K562 (cell line): ENCODE measurements around the gene HSF5. TPM values are rescaled to one million over a fixed set of nuclear protein-coding genes. Genes with fewer than 3 reads are reported as not detected.
A peak's percentile ranks its signal among the peaks of the same experiment; 100 is the strongest.

ENCODE experiments used
- ATAC-seq: fragments of 200-7000 bp; cut with Tn5 transposase; 3 replicates; pipeline ENCODE4 v1.9.1; 2020; ENCODE audit warnings: moderate library complexity
- BruUV-seq: library from RNA; stranded (reverse); fragments of 400-500 nt; replicated peaks from 2 replicates; lab custom pipeline; 2021; lab: Mats Ljungman, UMichigan
- CTCF ChIA-PET: fragments of 300-600 bp; formaldehyde crosslinking; extraction: SDS; loops from one replicate; lab custom pipeline; 2021; ENCODE audit warnings: low intra/inter-chr PET ratio; lab: Yijun Ruan, JAX
- POLR2A ChIA-PET: fragments of 300-600, 350-650 bp; sonication (Branson Sonifier 250); formaldehyde crosslinking; extraction: SDS; loops from one replicate; lab custom pipeline; 2021; ENCODE audit warnings: antibody characterized with exemption, inconsistent platforms; lab: Yijun Ruan, JAX
- DNase-seq, 4 experiments: peaks; one replicate each; pipeline versions ENCODE4 v3.0.0 to v3.0.0-alpha.2; 2011 to 2018; ENCODE audit warnings: low spot score in 3 of 4, mixed read lengths in 3 of 4; ENCODE audit errors: extremely low read depth in 1 of 4
- FAIRE-seq: peaks from 2 replicates; lab custom pipeline; 2011; peaks lifted over from hg19 to GRCh38; lab: Jason Lieb, UNC
- H2AFZ ChIP-seq: 2 replicates; pipeline ENCODE4 v1.6.0; 2011; ENCODE audit warnings: low read depth, low read length, control low read depth, inconsistent platforms
- H3K27ac ChIP-seq: fragments of 200-600 bp; 3 replicates; pipeline ENCODE4 v1.8.0; 2011; ENCODE audit warnings: low read depth, mild to moderate bottlenecking, control low read depth, inconsistent platforms, low read length, moderate library complexity, mixed read lengths; ENCODE audit errors: extremely low read depth
- H3K27me3 ChIP-seq, 2 experiments: fragments of 300-600 bp in 1 of 2; 2 replicates in 1 of 2; 3 replicates in 1 of 2; pipeline versions ENCODE4 v1.6.0 to v1.8.0; 2011; ENCODE audit warnings: inconsistent platforms in 2 of 2, low read length in 2 of 2, mild to moderate bottlenecking in 1 of 2, mixed read lengths in 1 of 2, moderate library complexity in 1 of 2; ENCODE audit not compliant: control insufficient read depth in 2 of 2, insufficient read depth in 2 of 2
- H3K36me3 ChIP-seq: fragments of 300-600 bp; 3 replicates; pipeline ENCODE4 v1.8.0; 2011; ENCODE audit warnings: mild to moderate bottlenecking, low read length, inconsistent platforms; ENCODE audit not compliant: control insufficient read depth, insufficient read depth
- H3K4me1 ChIP-seq, 2 experiments: fragments of 200-600 bp in 1 of 2; replicated peaks in 1 of 2; 2 replicates in 1 of 2; 3 replicates in 1 of 2; pipeline versions ENCODE4 v1.5.1 to v1.8.0; 2011; ENCODE audit warnings: inconsistent platforms in 2 of 2, low read length in 2 of 2, mild to moderate bottlenecking in 1 of 2, mixed read lengths in 1 of 2, moderate library complexity in 1 of 2; ENCODE audit not compliant: control insufficient read depth in 2 of 2, insufficient read depth in 2 of 2
- H3K4me2 ChIP-seq: 2 replicates; pipeline ENCODE4 v1.6.1; 2011; ENCODE audit warnings: low read length, control low read depth, inconsistent platforms, mixed read lengths; ENCODE audit not compliant: insufficient read depth
- H3K4me3 ChIP-seq: fragments of 200-600 bp; sonication (generic), shearing (Covaris generic); 2 replicates; pipeline ENCODE4 v1.5.1; 2016; ENCODE audit warnings: control low read depth, inconsistent platforms
- H3K79me2 ChIP-seq: fragments of 200-600 bp; 3 replicates; pipeline ENCODE4 v1.8.0; 2011; ENCODE audit warnings: low read length, inconsistent platforms; ENCODE audit not compliant: control insufficient read depth, insufficient read depth
- H3K9ac ChIP-seq, 2 experiments: 2 replicates each; pipeline versions ENCODE4 v1.6.0 to v1.6.1; 2011; ENCODE audit warnings: low read depth in 2 of 2, low read length in 2 of 2, control low read depth in 1 of 2, inconsistent platforms in 1 of 2, mild to moderate bottlenecking in 1 of 2, mixed read lengths in 1 of 2; ENCODE audit not compliant: insufficient read depth in 1 of 2
- H3K9me1 ChIP-seq: one replicate; pipeline ENCODE4 v1.6.0; 2011; ENCODE audit warnings: inconsistent platforms, mild to moderate bottlenecking, low read length, moderate library complexity; ENCODE audit not compliant: control insufficient read depth, insufficient read depth
- H3K9me3 ChIP-seq: replicated peaks from 2 replicates; pipeline ENCODE4 v1.5.1; 2011; ENCODE audit warnings: low read depth, low read length, inconsistent platforms; ENCODE audit not compliant: control insufficient read depth, insufficient read depth
- H4K20me1 ChIP-seq: replicated peaks from 2 replicates; pipeline ENCODE4 v1.6.1; 2011; ENCODE audit warnings: low read length, inconsistent platforms, mixed read lengths; ENCODE audit not compliant: control insufficient read depth, insufficient read depth
- ARID1B ChIP-seq: fragments of 450-650 bp; IDR thresholded peaks from 2 replicates; pipeline ENCODE4 v1.6.1; 2016; ENCODE audit warnings: antibody characterized with exemption, mild to moderate bottlenecking, inconsistent platforms
- CAMTA2 ChIP-seq: fragments of 250-450 bp; sonication (Bioruptor Pico); conservative IDR thresholded peaks from 2 replicates; pipeline ENCODE4 v1.5.1; 2022
- CEBPG ChIP-seq, 3 experiments: fragments of 200-800 bp in 1 of 3; sonication (Bioruptor generic) in 1 of 3; sonication (generic) in 1 of 3; formaldehyde crosslinking in 1 of 3; IDR thresholded peaks in 2 of 3; conservative IDR thresholded peaks in 1 of 3; 2 replicates each; pipeline versions ENCODE4 v1.6.1 to v1.8.0; 2016 to 2022; ENCODE audit warnings: missing compliant biosample characterization in 2 of 3, missing genetic modification characterization in 2 of 3, mild to moderate bottlenecking in 1 of 3, missing genetic modification reagents in 1 of 3
- CTCF ChIP-seq, 3 experiments: IDR thresholded peaks in 2 of 3; conservative IDR thresholded peaks in 1 of 3; 2 replicates each; pipeline ENCODE4 v1.5.1; 2011 to 2012; ENCODE audit warnings: low read length in 3 of 3, mild to moderate bottlenecking in 3 of 3, control low read depth in 2 of 3, improper control_type of control experiment in 1 of 3, inconsistent platforms in 1 of 3, low read depth in 1 of 3, mixed read lengths in 1 of 3, moderate library complexity in 1 of 3; ENCODE audit not compliant: insufficient read depth in 2 of 3
- FOSL1 ChIP-seq: fragments of 200-800 bp; sonication (Bioruptor generic); conservative IDR thresholded peaks from 2 replicates; pipeline ENCODE4 v1.6.1; 2016; ENCODE audit warnings: missing genetic modification characterization, missing compliant biosample characterization
- KLF13 ChIP-seq: fragments of 450-650 bp; IDR thresholded peaks from 2 replicates; pipeline ENCODE4 v1.6.1; 2016; ENCODE audit warnings: missing genetic modification characterization, low read depth, mild to moderate bottlenecking, missing compliant biosample characterization, moderate library complexity, borderline replicate concordance
- L3MBTL2 ChIP-seq: fragments of 450-650 bp; IDR thresholded peaks from 2 replicates; pipeline ENCODE4 v1.6.1; 2016; ENCODE audit warnings: mild to moderate bottlenecking, moderate library complexity
- LCOR ChIP-seq: sonication (generic); formaldehyde crosslinking; IDR thresholded peaks from 2 replicates; pipeline ENCODE4 v1.8.0; 2022; ENCODE audit warnings: mild to moderate bottlenecking, missing genetic modification reagents
- LEF1 ChIP-seq: fragments of 450-650 bp; IDR thresholded peaks from 2 replicates; pipeline ENCODE4 v1.6.1; 2016; ENCODE audit warnings: mild to moderate bottlenecking
- MAX ChIP-seq: sonication (generic); formaldehyde crosslinking; IDR thresholded peaks from 2 replicates; pipeline ENCODE4 v1.9.0; 2022; ENCODE audit warnings: mild to moderate bottlenecking, missing genetic modification reagents
- MBD2 ChIP-seq: sonication (generic); IDR thresholded peaks from 2 replicates; pipeline ENCODE4 v1.6.1; 2016; ENCODE audit warnings: low read depth, borderline replicate concordance
- MEF2A ChIP-seq: IDR thresholded peaks from 2 replicates; pipeline ENCODE4 v1.6.1; 2011; ENCODE audit warnings: low read depth, mild to moderate bottlenecking, low read length, moderate library complexity; ENCODE audit not compliant: control insufficient read depth
- MTA3 ChIP-seq: fragments of 450-650 bp; formaldehyde crosslinking; IDR thresholded peaks from 2 replicates; pipeline ENCODE4 v1.6.1; 2017; ENCODE audit warnings: mild to moderate bottlenecking, borderline replicate concordance
- PHF21A ChIP-seq: fragments of 450-650 bp; IDR thresholded peaks from 2 replicates; pipeline ENCODE4 v1.6.1; 2017; ENCODE audit warnings: low read depth, borderline replicate concordance
- POLR2A ChIP-seq: fragments of 450-650 bp; conservative IDR thresholded peaks from 2 replicates; pipeline ENCODE4 v1.6.1; 2016
- SPI1 ChIP-seq: IDR thresholded peaks from 2 replicates; pipeline ENCODE4 v1.6.1; 2011; ENCODE audit warnings: low read depth, low read length, control low read depth, borderline replicate concordance
- ZNF133 ChIP-seq: fragments of 250-450 bp; sonication (Bioruptor Pico); IDR thresholded peaks from 2 replicates; pipeline ENCODE4 v1.4.0; 2020; ENCODE audit warnings: mild to moderate bottlenecking
- ZNF668 ChIP-seq: fragments of 250-450 bp; sonication (Bioruptor Pico); IDR thresholded peaks from 2 replicates; pipeline ENCODE4 v1.8.0; 2022; ENCODE audit warnings: mild to moderate bottlenecking, inconsistent platforms
- WGBS: fragments of 100-300 bp; shearing (Covaris generic); methylation state at CpG from one replicate; pipeline ENCODE4 v1.1.6; 2016; ENCODE audit warnings: low coverage, mixed read lengths; ENCODE audit not compliant: insufficient coverage; ENCODE audit errors: missing lambda C conversion rate; 5-methylcytosine and 5-hydroxymethylcytosine counted together
- in situ Hi-C: fragments of 300-500 bp; cut with MboI; formaldehyde crosslinking; loops from 4 replicates; pipeline ENCODE4 v1.15.0; 2018; ENCODE audit warnings: inconsistent platforms, mixed read lengths
- intact Hi-C: fragments of 100-400 bp; cut with micrococcal nuclease; formaldehyde crosslinking; loops from 2 replicates; pipeline ENCODE4 v1.14.2; 2022
- polyA plus RNA-seq, 8 experiments: library from polyadenylated mRNA; depleted of rRNA in 4 of 8; stranded (reverse) in 5 of 8; unstranded in 3 of 8; fragments of >200 nt; fragmentation: Nextera tagmentation in 2 of 8; fragmentation: Illumina TruSeq in 1 of 8; extraction: Ambion mirVana in 2 of 8; extraction: Trizol in 1 of 8; gene quantifications; 2 replicates each; pipeline versions ENCODE4 v1.2.1 to v1.2.3, GENCODE V29; 2011 to 2014; ENCODE audit warnings: inconsistent platforms in 1 of 8, missing spikeins in 1 of 8
- total RNA-seq, 7 experiments: library from RNA; depleted of rRNA in 6 of 7; stranded (reverse); fragments of >200 nt in 6 of 7; fragmentation: Illumina TruSeq in 2 of 7; extraction: Trizol in 2 of 7; gene quantifications; 2 replicates each; pipeline versions ENCODE4 v1.2.1 to v1.2.3, GENCODE V29; 2011 to 2021; ENCODE audit warnings: low replicate concordance in 1 of 7

Gene HSF5
- total and polyA plus RNA-seq, 9 of the 15 experiments (the other 6 are each of a cell fraction or from before 2014, with no cell fraction given): 0.04 TPM; not detected in 8

GRCh38 chr17:58534901-58535421, 46.8 kb upstream of the HSF5 start (continued):
- TF ChIP-seq MTA3 (no peak), FOSL1 (tag) (peak; percentile 90), CAMTA2 (CRISPR knock-in tag) (no peak), PHF21A (no peak), SPI1 (peak; percentile 22; the same call in 1 of the 2 replicates), POLR2A (no peak), ZNF668 (CRISPR knock-in tag) (no peak)

- peaks cover 4% of the 10 kb centered on the region for H4K20me1 ChIP-seq
- DNase-seq: no peak
- no peaks in the 10 kb centered on the region for H3K9me3 ChIP-seq
- H2AFZ ChIP-seq: no peak overlapping the region
- H3K4me3 ChIP-seq: no peak overlapping the region
- H3K27ac ChIP-seq: no peak overlapping the region
- H3K9me1 ChIP-seq: no peaks in the 10 kb centered on the region
- peaks cover 10 to 14% of the 10 kb centered on the region in 2 experiments for H3K4me1 ChIP-seq
- H3K36me3 ChIP-seq: no peaks in the 10 kb centered on the region
- peak; percentile 43 for ATAC-seq
- BruUV-seq: no TSS peak
- H3K4me2 ChIP-seq: no peak overlapping the region
- peaks cover 2 to 24% of the 10 kb centered on the region in 2 experiments; a peak in 4 of 5 replicates for H3K27me3 ChIP-seq
- TF ChIP-seq CTCF (IDR thresholded peaks at IDR 0.05 in 2 of 3, conservative IDR thresholded peaks at IDR 0.05 in 1 of 3; ENCODE audit: insufficient read depth in 2 of 3, low read depth in 1 of 3, low read length in 3 of 3) (peak in 2 of 3 experiments; percentile 22 to 28; a peak in 3 of 6 replicates), MBD2 (no peak), MAX (CRISPR knock-in tag) (peak; percentile 12; the same call in 1 of the 2 replicates), MEF2A (no peak), ZNF133 (CRISPR knock-in tag) (no peak), ARID1B (0 out of 2 replicates have a peak, but pooled peaks have one; percentile 0), LEF1 (no peak), CEBPG (CRISPR knock-in tag; IDR thresholded peaks at IDR 0.05) (peak; percentile 52; the same call in 1 of the 2 replicates), CEBPG (tag; conservative IDR thresholded peaks at IDR 0.05 in 1 of 2, IDR thresholded peaks at IDR 0.05 in 1 of 2) (no peak), KLF13 (tag) (no peak), L3MBTL2 (0 out of 2 replicates have a peak, but pooled peaks have one; percentile 15), LCOR (no peak)
- intact Hi-C loops (no loop called here), in situ Hi-C loops (no loop called here)
- CTCF ChIA-PET: no interaction called here
- H3K79me2 ChIP-seq: no peaks in the 10 kb centered on the region
- no peak for FAIRE-seq
- 16% methylated on average over 3 of the region's 3 CpGs for WGBS
- no peak overlapping the region for H3K9ac ChIP-seq
- POLR2A ChIA-PET: interaction anchor here (1.2 to 1.5 kb wide), 2 partner anchors 16 to 97 kb away, joined by 3 to 9 read pairs; no protein-coding TSS in a partner anchor
Observed at GRCh38 chr17:58534331-58534730, 46.1 kb upstream of the HSF5 start.
